Right ventricle myocardium superior (tissue), 1 donor: ENCODE measurements around the gene KBTBD8. TPM values are rescaled to one million over a fixed set of nuclear protein-coding genes. Genes with fewer than 3 reads are reported as not detected.

ENCODE experiments used
- ATAC-seq: fragments of 200-7000 bp; cut with Tn5 transposase; one replicate; pipeline ENCODE4 v1.9.1; 2020; ENCODE audit warnings: mild to moderate bottlenecking; ENCODE audit not compliant: poor library complexity
- DNase-seq: peaks from one replicate; pipeline ENCODE4 v3.0.0-alpha.2; 2020
- intact Hi-C: fragments of 100-400 bp; cut with DNase I; formaldehyde crosslinking; loops from one replicate; pipeline ENCODE4 v1.11.2; 2022
- total RNA-seq: library from RNA; stranded (reverse); fragmentation: NEBNext Ultra II Directional; extraction: Animal tissue kit (Norgen Biotek cat#: 25700); gene quantifications from one replicate; pipeline ENCODE4 v1.2.1, GENCODE V29; 2021
- donor health status: DM: no; HTN: yes; CAD: no; lungs with severe emphysema.

The KBTBD8 gene
- total RNA-seq, 1 donor from 2014 or later = 4.2 TPM

GRCh38 chr3:67018789-67019526, 20.9 kb downstream of the KBTBD8 start:
- ATAC-seq = no peak
- no peak for DNase-seq

DNA sequence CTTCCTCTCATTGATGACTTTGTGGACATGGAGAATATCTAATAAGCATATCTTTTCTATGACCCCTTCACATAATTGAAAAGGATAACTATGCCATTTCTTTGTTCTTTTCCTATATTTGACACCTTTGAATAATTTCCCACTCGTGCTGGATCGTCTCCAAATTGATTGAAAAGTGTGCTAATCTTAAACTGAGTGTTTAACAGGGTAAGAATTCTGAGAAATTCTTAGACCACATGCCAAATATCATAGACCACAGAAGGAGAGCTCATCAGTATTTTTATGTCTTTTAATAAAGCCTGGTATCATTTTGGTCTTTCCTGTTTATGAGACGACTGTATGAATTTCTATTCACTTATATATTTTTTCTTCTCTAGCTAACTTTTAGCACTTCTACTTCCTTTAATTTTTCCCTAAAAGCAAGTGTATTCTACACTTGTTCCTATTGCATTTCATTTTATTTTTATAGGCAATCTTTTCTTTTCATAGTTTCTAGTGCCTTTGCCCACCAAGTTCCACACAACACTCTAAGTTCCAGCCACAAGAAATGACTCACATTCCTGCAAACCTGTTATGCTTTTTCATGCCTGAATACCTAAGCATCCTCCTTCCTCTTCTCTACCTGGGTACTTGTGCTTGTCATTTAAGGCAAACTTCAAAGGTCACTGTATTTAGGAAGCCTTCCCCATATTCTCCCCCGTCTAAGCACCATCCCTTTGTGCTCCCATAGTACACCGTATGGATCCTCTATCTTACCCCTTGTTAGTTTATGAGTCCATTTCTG, 30.1 kb downstream of the KBTBD8 start:
- intact Hi-C loops = no loop called here
- ATAC-seq = no peak
- no peak for DNase-seq

More at GRCh38 chr3:67018789-67019526, 20.9 kb downstream of the KBTBD8 start:
- intact Hi-C loops = no loop called here

DNA sequence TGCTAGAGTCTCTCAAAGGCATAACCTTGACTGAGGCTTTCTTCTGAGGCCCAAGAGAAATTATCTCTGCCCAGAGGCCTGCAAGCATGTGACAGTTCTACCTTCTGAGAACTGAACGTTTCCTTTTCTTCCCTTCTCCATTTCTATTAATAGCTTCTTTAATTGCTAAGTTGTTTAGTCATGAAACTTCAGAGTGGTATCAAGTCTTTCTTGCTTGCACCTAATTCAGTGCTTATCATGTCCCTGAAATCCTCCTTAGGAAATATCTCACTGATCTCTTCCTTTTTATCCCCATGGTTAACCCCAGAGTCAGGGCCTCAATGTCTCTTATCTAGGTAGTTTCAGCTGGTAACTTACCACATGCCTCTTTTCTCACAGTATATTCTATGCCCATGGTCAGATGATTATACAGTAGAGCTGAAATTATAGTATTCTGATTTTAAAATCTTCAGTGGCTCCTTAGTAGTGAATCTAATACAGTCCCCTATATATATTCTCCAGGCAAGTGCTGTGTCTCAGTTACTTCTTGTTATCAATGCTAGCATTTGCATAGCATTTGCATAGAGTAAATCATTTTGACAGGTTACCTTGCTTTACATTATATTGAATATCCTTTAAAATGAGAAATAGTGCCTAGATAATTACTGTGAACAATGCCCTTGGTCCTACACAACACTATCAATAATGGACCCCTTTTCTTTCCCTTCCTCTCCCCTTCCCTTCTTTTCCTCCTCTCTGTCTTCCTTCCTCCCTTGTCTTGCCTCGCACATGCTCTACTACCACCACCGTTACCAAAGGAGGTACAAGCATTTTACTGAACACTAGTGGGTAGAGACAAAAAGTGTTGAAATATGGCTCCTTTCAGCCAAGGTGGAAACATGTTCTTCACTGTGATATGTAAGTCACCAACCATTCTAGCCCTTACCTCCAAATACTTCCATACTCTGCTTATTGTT, 33.0 kb downstream of the KBTBD8 start:
- DNase-seq = no peak
- ATAC-seq = no peak
- intact Hi-C loops = loop anchor here (5.0 kb wide), 1 partner anchor 39 kb away; no protein-coding TSS in a partner anchor

- intact Hi-C loops = loop anchor here (5.0 kb wide), 1 partner anchor 40 kb away; no protein-coding TSS in a partner anchor
- DNase-seq = no peak
- no peak for ATAC-seq
Measured at GRCh38 chr3:67031986-67032385, 33.9 kb downstream of the KBTBD8 start.

DNA sequence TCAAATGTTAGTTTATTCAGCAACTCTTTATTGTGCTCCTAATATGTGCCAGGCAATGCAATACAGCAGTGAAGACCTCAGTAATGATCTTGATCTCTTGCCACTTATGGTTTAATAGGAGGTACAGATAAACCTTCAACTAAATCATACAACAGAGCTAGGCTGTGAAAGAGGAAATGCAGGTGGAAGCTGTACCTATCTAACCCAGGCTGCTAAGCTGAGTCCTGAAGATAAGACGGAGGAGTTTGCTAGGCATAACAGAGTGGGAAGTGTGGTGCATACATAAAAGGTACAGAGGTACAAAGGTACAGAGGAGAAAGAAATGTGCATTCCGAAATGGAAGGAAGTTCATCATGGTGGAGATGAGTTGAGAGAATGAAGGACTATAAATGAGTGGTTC, 35.0 kb downstream of the KBTBD8 start:
- DNase-seq (no peak), ATAC-seq (no peak)
- intact Hi-C loops = loop anchor here (5.0 kb wide), 1 partner anchor 41 kb away; no protein-coding TSS in a partner anchor

DNA sequence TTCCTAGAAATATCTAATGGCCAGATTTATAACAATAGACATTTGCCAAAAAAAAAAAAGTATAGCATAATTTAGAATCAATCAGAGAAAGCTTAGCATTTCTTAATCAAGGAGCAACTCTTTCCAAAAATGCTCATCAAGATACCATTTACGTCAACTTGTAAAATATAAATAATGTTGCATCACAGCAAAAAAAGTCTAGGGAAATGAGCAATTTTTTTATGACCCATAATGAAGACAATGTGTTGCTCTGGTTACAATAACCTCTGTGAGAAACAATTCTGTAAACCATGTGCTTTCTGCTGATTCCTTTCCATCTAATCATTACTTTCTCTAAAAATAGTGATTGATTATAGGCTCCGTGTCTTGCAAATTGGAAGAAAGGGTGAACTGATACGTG, 36.3 kb downstream of the KBTBD8 start:
- intact Hi-C loops = loop anchor here (5.0 kb wide), 1 partner anchor 42 kb away; no protein-coding TSS in a partner anchor
- DNase-seq (no peak), ATAC-seq (no peak)

GRCh38 chr3:67037615-67038014, 39.5 kb downstream of the KBTBD8 start:
- DNase-seq (no peak), ATAC-seq (peak; percentile 63)
- intact Hi-C loops = loop anchor here (5.0 kb wide), 1 partner anchor 65 kb away; no protein-coding TSS in a partner anchor

GRCh38 chr3:67044295-67044694, 46.2 kb downstream of the KBTBD8 start:
- intact Hi-C loops = no loop called here
- ATAC-seq = no peak
- DNase-seq = no peak

DNA sequence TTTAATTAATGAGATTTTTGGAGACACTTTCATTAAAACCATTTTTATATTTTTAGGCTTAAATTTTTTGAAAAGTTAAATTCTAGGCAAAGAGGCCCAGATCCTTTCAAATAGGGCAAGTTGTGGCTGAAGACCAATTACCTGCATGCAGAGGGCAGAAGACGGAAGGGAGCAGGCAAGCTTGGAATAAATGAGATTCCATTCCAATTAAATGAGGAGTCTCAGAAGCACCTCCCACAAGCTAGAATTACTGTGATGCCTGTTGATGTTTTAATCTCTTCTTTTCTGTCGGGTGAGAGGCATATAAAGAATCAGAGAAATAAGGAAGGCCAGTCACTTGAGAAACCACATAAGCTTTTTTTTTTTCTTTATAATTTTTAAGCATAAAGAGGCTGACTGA, 46.8 kb downstream of the KBTBD8 start:
- ATAC-seq (no peak), DNase-seq (no peak)
- intact Hi-C loops = no loop called here

GRCh38 chr3:67045711-67046465, 47.8 kb downstream of the KBTBD8 start:
- DNase-seq (no peak), ATAC-seq (no peak)
- intact Hi-C loops = no loop called here

DNA sequence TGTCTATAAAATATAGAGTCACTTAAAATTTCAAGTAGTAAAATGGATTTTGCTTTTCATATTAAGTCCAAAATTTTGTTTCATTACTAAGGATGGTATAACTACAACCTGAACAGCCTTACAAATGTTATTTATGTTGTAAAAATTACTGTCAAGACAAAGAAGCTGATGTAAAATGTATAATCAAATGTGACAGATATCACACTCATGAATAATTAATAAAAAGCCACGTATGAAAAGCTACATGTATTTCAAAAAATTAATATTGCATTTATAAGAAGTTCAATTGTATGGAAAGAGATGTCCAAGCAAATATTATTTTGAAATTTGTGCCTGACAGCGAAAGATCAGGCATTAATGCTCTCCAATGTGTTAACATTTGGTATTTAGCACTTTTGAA, 48.9 kb downstream of the KBTBD8 start:
- no peak for ATAC-seq

GRCh38 chr3:67048067-67048714, 50.1 kb downstream of the KBTBD8 start:
- ATAC-seq (no peak), DNase-seq (no peak)
- intact Hi-C loops = no loop called here

More for the DNA sequence above, 48.9 kb downstream of the KBTBD8 start:
- no peak for DNase-seq
- intact Hi-C loops = no loop called here

- ATAC-seq (no peak), DNase-seq (no peak)
- intact Hi-C loops = no loop called here
Measured at GRCh38 chr3:67048715-67049074, 50.6 kb downstream of the KBTBD8 start.

- DNase-seq (no peak), ATAC-seq (no peak)
- intact Hi-C loops = no loop called here
Measured at GRCh38 chr3:67059443-67059842, 61.3 kb downstream of the KBTBD8 start.
